GM12891 (cell line): Measurements from ENCODE around the gene SMYD3.

Experiments
- PAX5 ChIP-seq: IDR thresholded peaks from 2 replicates; pipeline ENCODE4 v1.6.1; 2011; ENCODE audit warnings: low read length, moderate library complexity, mild to moderate bottlenecking; ENCODE audit not compliant: insufficient read depth, severe bottlenecking
- POLR2A ChIP-seq: IDR thresholded peaks from 2 replicates; pipeline ENCODE4 v1.6.1; 2011; ENCODE audit warnings: low read depth, low read length, control low read depth
- POLR2AphosphoS5 ChIP-seq: IDR thresholded peaks from 2 replicates; pipeline ENCODE4 v1.6.1; 2011; ENCODE audit warnings: low read depth, low read length, control low read depth
- POU2F2 ChIP-seq: IDR thresholded peaks from 2 replicates; pipeline ENCODE4 v1.6.1; 2011; ENCODE audit warnings: low read depth, mild to moderate bottlenecking, control low read depth, low read length, moderate library complexity

- TF ChIP-seq POLR2A, result no peak
- no peak for TF ChIP-seq POU2F2
- no peak for TF ChIP-seq POLR2AphosphoS5
- TF ChIP-seq PAX5, result no peak
These were observed 187.9 kb downstream of the SMYD3 start for GRCh38 chr1:246319083-246319714.
